ENCODE results near the gene THADA.

GRCh38 chr2:43513216-43513615 is 82.6 kb downstream of the THADA start:
- TF ChIP-seq CTCF (IDR thresholded peaks at IDR 0.05; ENCODE audit: low read depth, low read length, poor library complexity, severe bottlenecking), result no peak
- TF ChIP-seq EZH2phosphoT487 (IDR thresholded peaks at IDR 0.05; ENCODE audit: borderline replicate concordance, low read length), result no peak

All from DOHH2 (cell line).